Activated CD8-positive, alpha-beta memory T cell treated with anti-CD3 and anti-CD28 coated beads for 24 hours (primary cell): ENCODE measurements around the gene PRDX5.
"Not testable (repeated sequence)": the region's sequence is repeated elsewhere in the genome, so short reads cannot be mapped to it uniquely, and the experiment has no call there.

ENCODE experiments used
- DNase-seq: peaks from one replicate; pipeline ENCODE4 v3.0.0-alpha.2; 2020

Gene PRDX5

GRCh38 chr11:64306563-64306875 is 11.4 kb upstream of the PRDX5 start:
- no peak for DNase-seq

DNA sequence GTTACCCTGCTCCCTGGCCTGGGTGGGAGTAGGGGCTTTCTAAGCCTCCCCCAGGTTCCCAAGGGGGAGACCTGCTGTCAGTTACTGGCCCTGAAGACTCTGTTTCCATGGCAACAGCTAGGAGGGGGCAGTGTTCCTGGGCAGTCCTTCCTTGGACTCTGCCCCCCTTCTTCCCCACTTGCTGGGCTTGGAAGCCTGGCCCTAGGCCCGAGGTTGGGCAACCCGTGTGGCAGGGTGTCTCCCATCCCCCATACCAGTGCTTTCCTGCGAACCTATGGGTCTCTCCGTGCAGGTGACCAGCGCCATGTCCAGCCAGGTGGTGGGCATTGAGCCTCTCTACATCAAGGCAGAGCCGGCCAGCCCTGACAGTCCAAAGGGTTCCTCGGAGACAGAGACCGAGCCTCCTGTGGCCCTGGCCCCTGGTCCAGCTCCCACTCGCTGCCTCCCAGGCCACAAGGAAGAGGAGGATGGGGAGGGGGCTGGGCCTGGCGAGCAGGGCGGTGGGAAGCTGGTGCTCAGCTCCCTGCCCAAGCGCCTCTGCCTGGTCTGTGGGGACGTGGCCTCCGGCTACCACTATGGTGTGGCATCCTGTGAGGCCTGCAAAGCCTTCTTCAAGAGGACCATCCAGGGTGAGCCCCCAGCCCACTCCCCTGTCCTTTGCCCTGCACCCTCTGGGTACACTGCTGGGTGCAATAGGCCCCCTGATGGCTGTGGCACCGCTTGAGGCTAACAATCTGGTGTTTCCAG is 10.9 kb upstream of the PRDX5 start:
- DNase-seq, result no peak

GRCh38 chr11:64307795-64308194 is 10.1 kb upstream of the PRDX5 start:
- DNase-seq, result not testable (repeated sequence)

DNA sequence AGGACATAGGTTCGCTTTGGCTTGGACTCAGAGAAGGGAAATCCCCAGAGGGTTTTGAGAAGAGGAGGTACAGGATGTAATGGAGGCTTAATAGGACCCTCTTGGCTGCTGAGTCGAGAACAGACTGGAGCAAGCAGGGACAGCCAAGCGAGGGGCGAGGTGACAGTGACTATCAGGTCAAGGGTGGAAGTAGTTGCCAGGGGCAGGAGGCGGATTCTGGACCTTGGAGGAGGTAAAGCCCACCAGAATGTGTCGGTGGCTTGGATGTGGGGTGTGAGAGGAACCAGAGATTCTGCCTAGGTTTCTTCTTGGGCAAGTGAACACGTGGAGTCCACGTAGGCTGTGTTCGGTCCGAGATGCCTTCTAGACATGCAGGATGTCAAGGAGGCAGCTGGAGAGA is 5.0 kb upstream of the PRDX5 start:
- no peak for DNase-seq

DNA sequence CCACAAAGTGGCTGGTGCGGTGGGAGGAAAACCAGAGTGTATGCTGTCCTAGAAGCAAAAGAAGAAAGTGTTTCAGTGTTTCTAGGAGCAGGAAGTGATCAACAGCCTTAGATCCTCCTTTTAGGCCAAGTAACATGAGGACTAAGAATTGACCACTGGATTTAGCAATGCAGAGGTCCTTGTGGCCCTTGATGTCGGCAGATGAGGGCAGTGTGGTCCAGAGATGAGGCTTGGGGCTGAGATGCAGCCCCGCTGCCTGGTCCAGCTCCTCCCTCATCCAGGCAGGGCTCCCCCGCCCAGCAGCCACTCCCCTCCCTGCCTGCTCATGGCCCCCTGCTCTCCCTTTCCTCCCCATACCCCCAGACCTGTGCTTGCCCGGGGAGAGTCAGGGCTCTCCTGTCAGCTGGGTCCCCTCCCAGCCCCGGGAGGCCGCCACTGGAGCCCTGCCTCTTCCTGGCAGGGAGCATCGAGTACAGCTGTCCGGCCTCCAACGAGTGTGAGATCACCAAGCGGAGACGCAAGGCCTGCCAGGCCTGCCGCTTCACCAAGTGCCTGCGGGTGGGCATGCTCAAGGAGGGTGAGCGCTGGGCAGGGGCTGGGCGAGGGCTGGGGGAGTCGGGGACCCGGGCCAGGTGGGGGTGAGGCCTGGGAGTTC is 4.3 kb upstream of the PRDX5 start:
- DNase-seq, result no peak

DNA sequence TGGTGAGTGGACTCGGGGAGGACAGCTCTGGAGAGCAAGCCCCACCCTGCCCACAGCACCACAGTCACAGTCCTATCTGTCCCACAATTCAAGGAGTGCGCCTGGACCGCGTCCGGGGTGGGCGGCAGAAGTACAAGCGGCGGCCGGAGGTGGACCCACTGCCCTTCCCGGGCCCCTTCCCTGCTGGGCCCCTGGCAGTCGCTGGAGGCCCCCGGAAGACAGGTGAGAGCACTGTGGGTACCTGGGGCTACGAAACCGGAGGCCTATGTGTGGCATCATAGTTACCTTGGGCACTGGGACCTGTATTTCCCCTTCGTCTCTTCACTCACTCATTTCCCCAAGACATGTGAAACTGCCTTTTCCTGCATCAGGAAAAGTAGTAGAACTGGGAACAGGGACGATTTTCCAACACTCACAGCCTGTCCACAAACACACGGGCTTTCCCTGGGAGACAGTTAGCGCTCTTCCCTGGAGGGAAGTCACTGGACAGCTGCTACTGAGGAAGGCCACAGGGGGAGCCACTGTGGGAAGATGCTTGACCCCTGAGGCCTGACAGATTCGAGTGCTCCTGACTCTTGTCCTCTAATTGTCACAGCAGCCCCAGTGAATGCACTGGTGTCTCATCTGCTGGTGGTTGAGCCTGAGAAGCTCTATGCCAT is 3.6 kb upstream of the PRDX5 start:
- DNase-seq, result no peak

DNA sequence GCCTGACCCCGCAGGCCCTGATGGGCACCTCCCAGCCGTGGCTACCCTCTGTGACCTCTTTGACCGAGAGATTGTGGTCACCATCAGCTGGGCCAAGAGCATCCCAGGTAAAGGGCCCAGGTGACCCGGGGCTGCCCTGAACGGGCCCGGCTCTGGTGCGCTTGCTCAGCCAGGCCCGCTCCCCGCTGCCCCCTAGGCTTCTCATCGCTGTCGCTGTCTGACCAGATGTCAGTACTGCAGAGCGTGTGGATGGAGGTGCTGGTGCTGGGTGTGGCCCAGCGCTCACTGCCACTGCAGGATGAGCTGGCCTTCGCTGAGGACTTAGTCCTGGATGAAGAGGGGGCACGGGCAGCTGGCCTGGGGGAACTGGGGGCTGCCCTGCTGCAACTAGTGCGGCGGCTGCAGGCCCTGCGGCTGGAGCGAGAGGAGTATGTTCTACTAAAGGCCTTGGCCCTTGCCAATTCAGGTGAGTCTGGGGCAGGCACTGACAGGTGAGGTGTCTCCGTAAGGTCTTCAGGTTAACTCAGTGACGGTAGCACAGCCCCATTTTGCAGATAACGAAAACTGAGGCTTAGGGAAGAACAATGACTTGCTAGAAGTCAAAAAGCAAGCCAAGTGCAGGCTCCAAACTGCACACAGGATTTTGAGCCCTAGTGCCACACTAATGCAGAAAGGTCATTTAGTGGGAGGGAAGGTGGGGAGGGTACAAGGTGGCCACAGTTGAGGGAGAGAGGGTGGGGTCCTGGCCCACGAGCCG is 2.9 kb upstream of the PRDX5 start:
- no peak for DNase-seq

DNA sequence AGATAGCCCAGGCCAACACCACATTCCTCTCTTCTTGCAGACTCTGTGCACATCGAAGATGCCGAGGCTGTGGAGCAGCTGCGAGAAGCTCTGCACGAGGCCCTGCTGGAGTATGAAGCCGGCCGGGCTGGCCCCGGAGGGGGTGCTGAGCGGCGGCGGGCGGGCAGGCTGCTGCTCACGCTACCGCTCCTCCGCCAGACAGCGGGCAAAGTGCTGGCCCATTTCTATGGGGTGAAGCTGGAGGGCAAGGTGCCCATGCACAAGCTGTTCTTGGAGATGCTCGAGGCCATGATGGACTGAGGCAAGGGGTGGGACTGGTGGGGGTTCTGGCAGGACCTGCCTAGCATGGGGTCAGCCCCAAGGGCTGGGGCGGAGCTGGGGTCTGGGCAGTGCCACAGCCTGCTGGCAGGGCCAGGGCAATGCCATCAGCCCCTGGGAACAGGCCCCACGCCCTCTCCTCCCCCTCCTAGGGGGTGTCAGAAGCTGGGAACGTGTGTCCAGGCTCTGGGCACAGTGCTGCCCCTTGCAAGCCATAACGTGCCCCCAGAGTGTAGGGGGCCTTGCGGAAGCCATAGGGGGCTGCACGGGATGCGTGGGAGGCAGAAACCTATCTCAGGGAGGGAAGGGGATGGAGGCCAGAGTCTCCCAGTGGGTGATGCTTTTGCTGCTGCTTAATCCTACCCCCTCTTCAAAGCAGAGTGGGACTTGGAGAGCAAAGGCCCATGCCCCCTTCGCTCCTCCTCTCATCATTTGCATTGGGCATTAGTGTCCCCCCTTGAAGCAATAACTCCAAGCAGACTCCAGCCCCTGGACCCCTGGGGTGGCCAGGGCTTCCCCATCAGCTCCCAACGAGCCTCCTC is 2.0 kb upstream of the PRDX5 start:
- DNase-seq, result not testable (repeated sequence)

- DNase-seq, result no peak
Measured at GRCh38 chr11:64316672-64317324, 1.1 kb upstream of the PRDX5 start.

DNA sequence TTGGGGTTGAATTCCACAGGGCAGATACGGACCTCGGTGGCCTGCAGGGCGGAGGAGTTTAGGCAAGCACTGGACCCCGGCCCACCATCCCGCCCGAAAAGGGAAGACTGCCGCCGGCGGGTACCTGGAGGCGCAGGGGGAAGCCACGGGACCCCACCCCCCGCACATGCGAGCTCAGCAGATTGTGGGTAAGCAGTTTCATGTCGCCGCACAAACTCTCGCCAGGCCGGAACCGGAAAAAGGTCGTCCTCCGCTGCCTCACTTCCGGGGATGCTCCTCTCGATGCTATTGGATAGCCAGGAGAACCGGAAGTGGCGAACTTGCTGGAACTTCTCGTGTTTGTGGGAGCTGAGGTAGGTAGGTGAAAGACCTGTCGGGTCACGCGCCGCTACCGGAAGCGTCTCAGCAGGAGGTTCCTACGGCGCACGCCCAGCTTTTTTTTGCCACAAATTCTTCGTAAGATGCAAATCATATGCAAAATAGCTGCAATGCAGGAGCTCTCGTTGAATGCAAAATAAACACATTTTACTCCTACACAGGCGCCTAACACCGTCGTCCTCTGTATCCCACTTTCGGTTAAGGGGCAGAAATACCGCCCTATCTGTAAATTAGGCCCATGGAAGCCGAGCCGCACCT is 478 bp upstream of the PRDX5 start, which contains the start of gene TRMT112:
Gene TRMT112 (minus strand): TSS at position 235 of the 636 bp plus-strand sequence. CDS start 33 bp downstream, at position 202.
- peak; percentile 94 for DNase-seq

GRCh38 chr11:64318766-64319761 is 1.1 kb downstream of the PRDX5 start:
- no peak for DNase-seq

GRCh38 chr11:64320556-64320955 is 2.6 kb downstream of the PRDX5 start:
- DNase-seq, result no peak

- DNase-seq, result no peak
Measured at GRCh38 chr11:64321026-64321425, 3.1 kb downstream of the PRDX5 start.

- no peak for DNase-seq
Measured at GRCh38 chr11:64321533-64321932, 3.6 kb downstream of the PRDX5 start.

GRCh38 chr11:64322925-64323260 is 5.0 kb downstream of the PRDX5 start:
- no peak for DNase-seq

DNA sequence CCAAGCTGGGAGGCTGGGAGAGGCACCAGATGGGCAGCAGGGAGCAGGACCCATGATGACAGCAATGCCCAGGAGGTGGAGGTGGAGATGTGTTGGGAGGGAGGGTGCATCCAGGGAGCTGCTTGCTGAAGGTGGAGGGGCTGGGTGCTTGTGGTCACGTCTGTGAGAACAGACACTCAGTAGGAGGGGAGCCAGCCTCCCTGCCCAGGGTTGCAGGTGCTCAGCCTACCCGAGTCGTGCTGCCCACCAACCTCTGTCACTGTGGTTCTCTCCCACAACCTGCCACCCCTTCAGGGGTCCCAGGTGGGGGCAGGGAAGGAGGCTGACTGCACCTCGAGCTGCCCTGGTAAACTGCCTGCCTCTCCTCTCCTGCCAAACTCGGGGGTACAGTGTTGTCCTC is 5.5 kb downstream of the PRDX5 start:
- no peak for DNase-seq

DNA sequence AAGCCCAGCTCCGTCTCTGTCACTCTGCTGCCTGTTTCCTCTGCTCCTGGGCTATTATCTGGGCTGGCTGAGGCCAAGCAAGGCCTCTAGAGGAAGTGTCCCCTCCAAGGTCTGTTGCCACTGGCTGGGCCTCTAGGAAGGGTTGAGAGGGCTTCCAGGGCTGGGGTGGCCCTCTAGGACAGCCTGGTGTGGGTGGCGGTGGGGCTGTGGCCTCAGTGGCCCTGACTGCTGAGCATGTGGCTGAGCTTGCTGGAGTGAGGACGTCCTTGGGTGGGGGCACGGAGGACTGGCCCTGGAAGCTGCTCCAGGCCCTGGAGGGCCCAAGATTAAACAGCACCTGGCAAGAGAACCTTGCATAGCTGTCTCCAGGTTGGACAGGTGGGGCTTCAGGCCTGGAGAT is 6.1 kb downstream of the PRDX5 start:
- DNase-seq, result not testable (repeated sequence)

DNA sequence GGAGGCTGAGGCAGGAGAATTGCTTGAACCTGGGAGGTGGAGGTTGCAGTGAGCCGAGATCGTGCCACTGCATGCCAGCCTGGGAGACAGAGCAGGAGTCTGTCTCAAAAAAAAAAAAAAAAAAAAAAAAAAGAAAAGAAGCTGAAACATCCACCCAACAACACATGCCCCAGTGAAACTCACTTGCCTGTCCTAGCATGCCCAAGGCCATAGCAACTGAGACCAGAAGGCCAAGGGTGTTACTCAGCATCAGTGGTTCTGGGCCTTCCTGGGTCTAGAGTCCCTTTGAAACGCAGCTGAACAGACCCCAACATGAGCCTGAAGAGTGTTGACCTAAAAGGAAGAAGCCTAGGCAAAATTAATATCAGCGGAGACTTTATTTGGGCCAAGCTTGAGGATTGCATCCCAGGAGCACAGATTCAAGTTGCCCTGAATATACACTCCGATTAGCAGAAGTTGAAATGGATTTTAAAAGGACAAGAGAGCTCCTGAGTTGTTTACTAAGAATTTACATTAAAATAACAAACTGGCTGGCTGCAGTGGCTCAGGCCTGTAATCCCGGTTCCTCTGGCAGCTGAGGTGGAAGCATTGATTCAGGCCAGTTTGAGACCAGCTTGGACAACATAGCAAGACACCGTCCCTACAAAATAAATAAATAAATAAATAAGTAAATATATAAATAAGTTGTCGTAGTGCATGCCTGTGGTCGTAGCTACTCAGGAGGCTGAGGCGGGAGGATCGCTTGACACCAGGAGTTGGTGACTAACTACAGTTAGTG is 7.0 kb downstream of the PRDX5 start:
- DNase-seq, result no peak

DNA sequence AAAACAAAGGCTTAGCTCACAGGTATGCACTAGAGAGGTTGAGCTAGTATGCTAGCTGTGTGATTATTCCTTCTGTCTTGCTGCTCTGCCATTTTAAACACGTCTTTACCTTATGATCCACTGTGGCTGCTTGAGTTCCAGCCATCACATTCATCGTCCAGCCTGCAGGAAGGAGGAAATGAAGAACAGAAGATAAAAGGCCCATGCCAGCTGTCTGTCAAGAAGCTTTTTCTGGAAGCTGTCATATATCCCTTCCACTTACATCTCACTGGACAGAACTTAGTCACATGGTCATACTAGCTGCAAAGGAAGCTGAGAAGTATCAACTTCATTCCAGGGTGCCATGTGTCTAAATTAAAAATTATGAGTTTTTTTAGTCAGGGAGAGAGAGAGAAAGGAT is 9.5 kb downstream of the PRDX5 start:
- no peak for DNase-seq
